HG03469 (cell line): ENCODE measurements around the gene PUM2.
"Not testable (repeated sequence)": the region's sequence is repeated elsewhere in the genome, so short reads cannot be mapped to it uniquely, and the experiment has no call there.

Experiments used
- ATAC-seq: cut with Tn5 transposase; IDR thresholded peaks from one replicate; pipeline ENCODE4 v1.9.1; 2021; ENCODE audit warnings: mild to moderate bottlenecking, moderate library complexity, moderate number of reproducible peaks; ENCODE audit not compliant: unreplicated experiment

Gene PUM2

DNA sequence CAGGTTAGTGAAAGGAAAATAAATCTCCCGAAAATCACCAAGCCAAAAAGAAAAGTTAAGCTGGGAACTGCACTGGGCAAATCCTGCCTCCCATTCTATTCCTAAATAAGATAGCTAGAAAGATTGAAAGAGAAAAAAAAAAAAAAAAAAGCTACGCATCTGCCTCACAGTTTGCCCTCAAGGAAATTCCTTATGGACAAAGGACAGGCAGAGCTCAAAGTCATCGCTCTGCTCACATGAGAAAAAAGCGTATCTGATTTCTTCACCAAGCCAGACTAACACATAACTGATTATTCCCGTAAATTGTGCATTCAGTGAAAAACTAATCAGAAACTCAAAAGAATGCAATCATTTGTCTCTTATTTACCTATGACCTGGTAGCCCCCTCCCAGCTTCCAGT is 50.0 kb downstream of the PUM2 start:
- no peak for ATAC-seq

DNA sequence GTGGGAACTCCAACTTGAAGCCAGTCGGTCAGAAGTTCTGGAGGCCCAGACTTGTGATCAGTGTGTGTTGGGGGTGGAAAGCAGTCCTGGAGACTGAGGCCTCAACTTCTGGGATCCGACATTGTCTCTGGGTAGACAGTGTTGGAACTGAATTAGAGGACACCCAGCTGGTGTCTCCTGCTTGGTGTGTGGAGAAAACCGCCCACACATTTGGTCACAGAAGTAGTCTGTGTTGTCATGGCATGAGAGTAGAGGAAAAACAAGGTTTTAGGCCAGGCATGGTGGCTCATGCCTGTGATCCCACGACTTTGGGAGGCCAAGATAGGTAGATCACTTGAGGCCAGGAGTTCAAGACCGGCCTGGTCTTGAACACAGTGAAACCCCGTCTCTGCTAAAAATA is 51.5 kb downstream of the PUM2 start:
- no peak for ATAC-seq

DNA sequence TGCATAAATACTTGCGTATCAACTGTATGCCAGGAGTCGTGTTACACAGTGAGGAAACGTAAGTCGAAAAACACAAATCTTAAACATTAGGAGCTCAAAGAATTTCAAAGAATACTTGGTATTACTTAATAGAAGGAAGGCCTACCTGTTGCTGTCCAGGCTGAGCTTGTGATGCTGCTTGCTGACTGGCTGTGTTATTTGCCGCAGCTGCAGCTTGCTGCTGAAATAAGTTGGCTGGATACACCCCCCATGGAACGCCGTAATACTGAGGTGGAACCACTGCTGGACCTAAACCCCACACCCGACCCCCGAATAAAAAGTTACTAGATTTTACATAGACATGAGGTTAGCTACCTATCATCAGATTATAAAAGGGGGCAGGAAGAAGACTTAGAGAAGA is 56.4 kb downstream of the PUM2 start:
- no peak for ATAC-seq

DNA sequence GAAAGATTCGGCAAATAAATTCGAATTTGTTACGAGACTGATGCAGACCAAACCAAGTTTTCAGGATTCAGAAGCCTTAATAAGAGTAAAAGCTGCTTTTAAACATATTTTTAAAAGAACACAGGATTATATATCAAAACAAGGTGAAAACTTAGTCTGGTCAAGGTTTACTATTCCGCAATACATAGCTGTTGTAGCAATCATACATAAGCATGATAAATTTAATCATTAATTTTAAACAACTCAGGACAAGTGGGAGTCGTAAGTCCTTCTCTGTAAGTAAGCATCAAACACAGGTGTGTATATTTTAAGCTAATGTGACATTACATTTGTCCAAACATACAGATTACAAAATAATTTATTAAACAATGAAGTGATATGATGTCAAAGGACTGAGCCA is 57.7 kb downstream of the PUM2 start:
- no peak for ATAC-seq

- ATAC-seq, result no peak
These were observed 58.7 kb downstream of the PUM2 start for GRCh38 chr2:20291846-20292408.

- ATAC-seq, result peak; percentile 50
These were observed 59.5 kb downstream of the PUM2 start for GRCh38 chr2:20291106-20291564.

GRCh38 chr2:20288642-20289340 is 61.9 kb downstream of the PUM2 start:
- ATAC-seq, result no peak

DNA sequence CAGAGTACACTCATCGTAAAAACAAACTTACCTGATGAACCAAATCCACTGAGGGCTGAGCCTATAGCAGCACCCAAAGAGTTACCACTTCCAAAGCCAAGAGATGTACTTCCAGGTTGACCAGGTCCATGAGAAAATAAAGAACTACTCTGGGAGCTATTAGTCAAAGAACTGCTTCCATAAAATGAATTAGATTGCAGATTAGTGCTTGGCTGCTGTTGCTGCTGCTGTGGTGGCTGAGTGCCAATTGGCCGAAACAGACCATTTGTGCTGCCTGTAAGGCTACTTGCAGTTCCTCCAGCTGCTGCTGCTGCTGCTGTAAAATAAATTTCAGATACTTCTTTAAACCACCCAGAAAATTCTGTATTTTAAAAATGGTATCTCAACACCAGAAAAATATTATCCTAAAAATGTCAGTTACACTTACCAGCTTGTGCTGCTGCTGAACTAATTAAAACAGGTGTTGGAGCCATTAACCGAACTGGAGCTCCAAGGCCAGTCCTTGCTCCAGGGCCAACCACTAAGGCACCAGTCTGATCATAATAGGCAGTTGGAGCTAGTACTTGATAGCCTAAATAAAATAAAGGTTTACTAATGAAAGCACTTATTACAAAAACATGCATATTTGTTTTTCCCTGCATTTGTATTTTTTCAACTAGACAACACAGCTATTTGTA is 67.6 kb downstream of the PUM2 start:
- ATAC-seq, result no peak

GRCh38 chr2:20281876-20282275 is 68.8 kb downstream of the PUM2 start:
- ATAC-seq, result no peak

- no peak for ATAC-seq
These were observed 77.6 kb downstream of the PUM2 start for GRCh38 chr2:20273042-20273441.

DNA sequence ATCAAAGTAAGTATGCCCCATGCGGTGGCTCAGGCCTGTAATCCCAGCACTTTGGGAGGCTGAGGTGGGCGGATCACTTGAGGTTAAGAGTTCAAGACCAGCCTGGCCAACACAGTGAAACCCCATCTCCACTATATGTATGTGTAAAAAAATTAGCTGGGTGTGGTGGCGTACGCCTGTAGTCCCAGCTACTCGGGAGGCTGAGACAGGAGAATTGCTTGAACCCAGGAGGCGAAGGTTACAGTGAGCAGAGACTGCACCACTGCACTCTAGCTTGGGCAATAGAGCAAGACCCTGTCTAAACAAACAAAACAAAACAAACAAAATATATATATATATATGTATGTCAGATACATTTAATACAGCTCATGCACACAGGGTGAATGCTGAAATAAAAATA is 82.3 kb downstream of the PUM2 start:
- not testable (repeated sequence) for ATAC-seq

DNA sequence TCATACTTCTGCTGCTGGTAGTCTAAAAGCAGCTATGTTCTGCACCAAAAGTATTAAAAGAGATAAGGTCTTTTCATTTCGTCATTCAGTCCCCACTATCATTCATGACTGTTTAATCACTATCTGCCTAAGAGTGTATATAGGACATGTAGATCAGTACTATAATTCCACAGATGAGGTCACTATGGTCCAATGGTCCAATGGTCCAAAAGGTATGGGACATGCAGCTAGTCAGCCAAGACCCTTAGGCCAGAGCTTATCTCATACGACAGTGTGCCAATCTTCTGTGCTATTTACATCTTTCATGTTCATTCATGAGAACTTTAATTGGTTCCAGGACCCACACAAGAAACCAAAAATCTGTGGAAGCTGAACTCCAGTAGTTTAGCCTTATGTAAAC is 83.1 kb downstream of the PUM2 start:
- no peak for ATAC-seq

DNA sequence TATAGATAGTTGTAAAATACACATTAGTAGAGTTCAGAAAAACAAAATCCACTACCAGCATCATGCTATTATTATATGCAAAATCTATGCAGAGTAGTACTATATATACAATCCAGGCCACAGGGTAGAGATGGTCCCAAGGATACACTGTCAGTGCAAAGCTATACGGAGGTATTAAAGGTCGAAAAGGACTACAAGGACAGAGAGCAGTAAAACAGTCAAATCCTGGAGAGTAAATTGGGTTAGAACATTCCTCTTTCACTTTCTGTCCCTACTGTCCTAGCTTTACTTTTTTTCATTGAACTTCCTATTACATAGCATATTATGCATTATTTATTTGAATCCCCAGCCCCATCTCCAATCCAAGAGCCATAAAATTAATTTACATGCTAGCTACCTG is 86.0 kb downstream of the PUM2 start:
- ATAC-seq, result no peak

GRCh38 chr2:20257411-20257810 is 93.2 kb downstream of the PUM2 start:
- ATAC-seq, result no peak

- ATAC-seq, result no peak
These were observed 95.9 kb downstream of the PUM2 start for GRCh38 chr2:20254731-20255130.

DNA sequence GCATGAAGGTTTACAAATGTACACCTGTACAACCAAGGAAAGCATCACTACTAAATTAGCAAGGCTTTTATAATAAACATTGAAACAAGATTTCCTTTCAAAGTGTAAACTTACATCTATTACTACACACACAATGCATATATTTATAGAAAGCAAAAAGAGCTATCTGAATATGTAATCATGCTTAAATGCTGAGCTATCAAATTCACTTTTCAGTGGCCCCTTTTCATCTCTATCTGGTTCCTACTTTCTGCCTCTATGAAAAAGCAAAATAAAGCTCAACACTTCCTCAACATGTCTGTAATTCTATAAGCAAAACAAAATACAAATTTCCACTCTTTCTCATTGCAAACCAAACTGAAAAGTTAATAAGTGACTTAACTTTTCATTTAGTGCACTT is 100.2 kb downstream of the PUM2 start:
- no peak for ATAC-seq

GRCh38 chr2:20249170-20249569 is 101.5 kb downstream of the PUM2 start:
- ATAC-seq, result no peak

DNA sequence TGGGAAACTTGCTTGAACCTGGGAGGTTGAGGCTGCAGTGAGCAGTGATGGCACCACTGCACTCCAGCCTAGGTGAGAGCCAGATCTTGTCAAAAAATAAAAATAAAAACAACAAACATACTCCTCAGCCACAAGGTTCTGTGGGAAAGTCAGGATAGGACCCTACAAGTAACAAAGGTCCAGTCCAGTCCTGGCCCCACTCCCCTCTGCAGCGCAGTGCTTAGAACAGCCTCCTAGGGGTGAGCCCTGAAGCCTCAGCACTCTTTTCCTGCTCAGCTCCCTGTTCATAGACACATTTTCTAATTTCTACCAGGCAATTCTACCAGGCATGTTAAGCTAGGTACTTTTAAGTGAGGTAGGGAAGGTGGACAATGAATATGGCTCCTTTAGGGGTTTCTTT is 103.6 kb downstream of the PUM2 start:
- no peak for ATAC-seq

DNA sequence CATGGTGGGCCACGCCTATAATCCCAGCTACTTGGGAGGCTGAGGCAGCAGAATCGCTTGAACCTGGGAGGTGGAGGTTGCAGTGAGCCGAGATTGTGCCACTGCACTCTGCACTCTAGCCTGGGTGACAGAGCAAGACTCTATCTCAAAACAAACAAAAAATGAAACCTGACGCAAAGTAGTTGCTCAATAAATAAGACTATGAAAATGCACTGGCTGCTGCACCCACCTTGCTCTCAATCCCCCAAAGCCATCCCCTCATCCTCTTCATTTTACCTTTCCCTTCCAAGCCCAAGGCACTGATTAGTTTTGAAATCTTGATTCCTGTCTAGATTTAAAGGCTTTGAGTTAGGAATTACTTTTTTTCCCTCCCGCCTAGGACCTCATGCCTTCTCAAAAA is 107.0 kb downstream of the PUM2 start:
- not testable (repeated sequence) for ATAC-seq

DNA sequence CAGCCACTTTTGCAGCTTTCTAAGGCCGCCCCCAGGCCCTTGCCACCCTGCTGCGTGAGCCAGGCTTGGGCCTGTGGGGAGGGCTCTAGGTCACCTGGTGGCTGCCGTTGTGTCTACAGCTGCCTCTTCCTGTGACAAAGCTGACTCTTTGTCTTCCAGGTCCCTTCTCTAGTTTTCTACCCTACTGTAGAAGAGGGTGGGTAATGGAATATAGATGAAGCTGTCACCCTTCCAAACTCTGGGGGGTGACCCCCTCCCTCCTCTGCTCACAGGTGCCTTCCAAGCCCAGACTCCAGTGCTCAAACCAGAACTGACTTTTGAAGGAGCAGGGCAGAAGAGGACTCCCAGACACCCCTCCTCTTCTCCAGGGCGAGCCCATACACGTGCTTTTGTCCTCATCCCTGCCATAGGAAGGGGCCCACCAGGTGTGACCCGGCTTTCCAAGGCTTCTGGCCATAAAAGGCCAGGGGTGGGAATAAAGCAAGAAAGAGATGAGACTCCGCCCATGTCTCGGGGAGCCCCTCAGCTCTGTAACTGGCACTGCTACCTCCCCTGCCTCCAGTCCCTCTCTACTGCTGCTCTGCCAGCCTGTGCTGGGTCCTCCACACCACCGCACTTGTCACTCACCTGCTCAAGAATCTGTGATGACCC is 107.8 kb downstream of the PUM2 start:
- no peak for ATAC-seq

GRCh38 chr2:20241973-20242726 is 108.5 kb downstream of the PUM2 start:
- no peak for ATAC-seq
